IPS-18a (cell line): ENCODE measurements around the gene SFRP5.

ENCODE experiments used
- H3K27ac ChIP-seq: one replicate; pipeline ENCODE4 v1.5.1; 2013; ENCODE audit warnings: low read length
- H3K27me3 ChIP-seq: one replicate; pipeline ENCODE4 v1.6.1; 2013; ENCODE audit warnings: mild to moderate bottlenecking, low read length; ENCODE audit not compliant: control insufficient read depth, insufficient read depth
- H3K36me3 ChIP-seq: one replicate; pipeline ENCODE4 v1.6.1; 2013; ENCODE audit warnings: low read depth, low read length; ENCODE audit not compliant: control insufficient read depth
- H3K4me1 ChIP-seq: one replicate; pipeline ENCODE4 v1.6.1; 2013; ENCODE audit warnings: low read depth, low read length; ENCODE audit not compliant: control insufficient read depth
- H3K4me3 ChIP-seq: one replicate; pipeline ENCODE4 v1.5.1; 2013; ENCODE audit warnings: low read length
- H3K9ac ChIP-seq: one replicate; pipeline ENCODE4 v1.6.1; 2013; ENCODE audit warnings: mild to moderate bottlenecking, low read length, moderate library complexity
- H3K9me3 ChIP-seq: one replicate; pipeline ENCODE4 v1.6.1; 2013; ENCODE audit warnings: low read depth, low read length; ENCODE audit not compliant: control insufficient read depth

SFRP5 gene

GRCh38 chr10:97724341-97724941 lies 47.4 kb downstream of the SFRP5 start:
- no peak overlapping the region for H3K27ac ChIP-seq
- no peaks in the 10 kb centered on the region for H3K36me3 ChIP-seq
- no peak overlapping the region for H3K9ac ChIP-seq
- no peaks in the 10 kb centered on the region for H3K9me3 ChIP-seq
- no peaks in the 10 kb centered on the region for H3K27me3 ChIP-seq
- H3K4me3 ChIP-seq: no peak overlapping the region
- peaks cover 9% of the 10 kb centered on the region for H3K4me1 ChIP-seq

- no peak overlapping the region for H3K4me3 ChIP-seq
- H3K27ac ChIP-seq: no peak overlapping the region
- peaks cover 18% of the 10 kb centered on the region for H3K4me1 ChIP-seq
- H3K36me3 ChIP-seq: peaks cover 5% of the 10 kb centered on the region
- H3K9ac ChIP-seq: no peak overlapping the region
- H3K27me3 ChIP-seq: no peaks in the 10 kb centered on the region
- no peaks in the 10 kb centered on the region for H3K9me3 ChIP-seq
Observed at GRCh38 chr10:97723001-97723400, 48.8 kb downstream of the SFRP5 start.

GRCh38 chr10:97721871-97722780 lies 49.7 kb downstream of the SFRP5 start:
- Histone ChIP-seq H3K9me3 (no peaks in the 10 kb centered on the region), H3K4me1 (peaks cover 18% of the 10 kb centered on the region), H3K27me3 (no peaks in the 10 kb centered on the region), H3K36me3 (peaks cover 14% of the 10 kb centered on the region), H3K9ac (no peak overlapping the region), H3K27ac (no peak overlapping the region), H3K4me3 (no peak overlapping the region)

- peaks cover 17% of the 10 kb centered on the region for H3K36me3 ChIP-seq
- no peak overlapping the region for H3K4me3 ChIP-seq
- H3K27ac ChIP-seq: no peak overlapping the region
- peaks cover 26% of the 10 kb centered on the region for H3K4me1 ChIP-seq
- H3K9ac ChIP-seq: peak overlapping the region; percentile 28
- H3K9me3 ChIP-seq: no peaks in the 10 kb centered on the region
- H3K27me3 ChIP-seq: no peaks in the 10 kb centered on the region
Observed at GRCh38 chr10:97719602-97720001, 52.2 kb downstream of the SFRP5 start.

GRCh38 chr10:97718659-97719142 lies 53.1 kb downstream of the SFRP5 start:
- Histone ChIP-seq H3K27me3 (no peaks in the 10 kb centered on the region), H3K4me1 (peaks cover 26% of the 10 kb centered on the region), H3K9ac (no peak overlapping the region), H3K27ac (no peak overlapping the region), H3K36me3 (peaks cover 17% of the 10 kb centered on the region), H3K9me3 (no peaks in the 10 kb centered on the region), H3K4me3 (peak overlapping the region; percentile 9)

GRCh38 chr10:97718178-97718577 lies 53.6 kb downstream of the SFRP5 start:
- Histone ChIP-seq H3K27me3 (no peaks in the 10 kb centered on the region), H3K4me3 (no peak overlapping the region), H3K27ac (no peak overlapping the region), H3K9ac (no peak overlapping the region), H3K9me3 (no peaks in the 10 kb centered on the region), H3K4me1 (peaks cover 26% of the 10 kb centered on the region), H3K36me3 (peaks cover 17% of the 10 kb centered on the region)

GRCh38 chr10:97717627-97718026 lies 54.2 kb downstream of the SFRP5 start:
- H3K36me3 ChIP-seq: peaks cover 17% of the 10 kb centered on the region
- peaks cover 31% of the 10 kb centered on the region for H3K4me1 ChIP-seq
- no peak overlapping the region for H3K27ac ChIP-seq
- no peaks in the 10 kb centered on the region for H3K27me3 ChIP-seq
- H3K9me3 ChIP-seq: no peaks in the 10 kb centered on the region
- no peak overlapping the region for H3K4me3 ChIP-seq
- H3K9ac ChIP-seq: no peak overlapping the region
